Stimulated activated naive CD4-positive, alpha-beta T cell treated with Interleukin-2 at 50 U/mL for 16 hours (primary cell): Measurements from ENCODE around the gene MATK.
"Not testable (repeated sequence)": the region's sequence is repeated elsewhere in the genome, so short reads cannot be mapped to it uniquely, and the experiment has no call there.

ENCODE experiments used
- DNase-seq: peaks from one replicate; lab custom pipeline; 2025; lab: John Stamatoyannopoulos, UW

Gene MATK

GRCh38 chr19:3816148-3816547, 30.0 kb upstream of the MATK start:
- not testable (repeated sequence) for DNase-seq

- no peak for DNase-seq
Observed at GRCh38 chr19:3814648-3815047, 28.5 kb upstream of the MATK start.

GRCh38 chr19:3813473-3814392, 27.6 kb upstream of the MATK start:
- DNase-seq = no peak

GRCh38 chr19:3810708-3811355, 24.7 kb upstream of the MATK start:
- no peak for DNase-seq

GRCh38 chr19:3809881-3810707, 23.9 kb upstream of the MATK start:
- DNase-seq = no peak

- DNase-seq = no peak
Observed at GRCh38 chr19:3808420-3809143, 22.4 kb upstream of the MATK start.

GRCh38 chr19:3807574-3808354, 21.6 kb upstream of the MATK start:
- DNase-seq = no peak

- DNase-seq = no peak
Observed at GRCh38 chr19:3807131-3807480, 20.9 kb upstream of the MATK start.

GRCh38 chr19:3805859-3806258, 19.7 kb upstream of the MATK start:
- no peak for DNase-seq

GRCh38 chr19:3804429-3804828, 18.2 kb upstream of the MATK start:
- no peak for DNase-seq

GRCh38 chr19:3803986-3804385, 17.8 kb upstream of the MATK start:
- DNase-seq = no peak

- no peak for DNase-seq
Observed at GRCh38 chr19:3803114-3803888, 17.1 kb upstream of the MATK start.

- peak; percentile 50 for DNase-seq
Observed at GRCh38 chr19:3801412-3802096, 15.4 kb upstream of the MATK start.

GRCh38 chr19:3800996-3801395, 14.8 kb upstream of the MATK start:
- DNase-seq = no peak

- peak; percentile 19 for DNase-seq
Observed at GRCh38 chr19:3798137-3798536, 12.0 kb upstream of the MATK start.

- DNase-seq = no peak
Observed at GRCh38 chr19:3796358-3796757, 10.2 kb upstream of the MATK start.

- no peak for DNase-seq
Observed at GRCh38 chr19:3793799-3794198, 7.6 kb upstream of the MATK start.

- no peak for DNase-seq
Observed at GRCh38 chr19:3792114-3792513, 5.9 kb upstream of the MATK start.

GRCh38 chr19:3790941-3791340, 4.8 kb upstream of the MATK start:
- DNase-seq = no peak
